Measurements from ENCODE around the gene OSBPL3. TPM values are rescaled to one million over a fixed set of nuclear protein-coding genes. Genes with fewer than 3 reads are reported as not detected.

The OSBPL3 gene
- total RNA-seq, 2 donors from 2014 or later: 3.1 to 8.2 TPM

DNA sequence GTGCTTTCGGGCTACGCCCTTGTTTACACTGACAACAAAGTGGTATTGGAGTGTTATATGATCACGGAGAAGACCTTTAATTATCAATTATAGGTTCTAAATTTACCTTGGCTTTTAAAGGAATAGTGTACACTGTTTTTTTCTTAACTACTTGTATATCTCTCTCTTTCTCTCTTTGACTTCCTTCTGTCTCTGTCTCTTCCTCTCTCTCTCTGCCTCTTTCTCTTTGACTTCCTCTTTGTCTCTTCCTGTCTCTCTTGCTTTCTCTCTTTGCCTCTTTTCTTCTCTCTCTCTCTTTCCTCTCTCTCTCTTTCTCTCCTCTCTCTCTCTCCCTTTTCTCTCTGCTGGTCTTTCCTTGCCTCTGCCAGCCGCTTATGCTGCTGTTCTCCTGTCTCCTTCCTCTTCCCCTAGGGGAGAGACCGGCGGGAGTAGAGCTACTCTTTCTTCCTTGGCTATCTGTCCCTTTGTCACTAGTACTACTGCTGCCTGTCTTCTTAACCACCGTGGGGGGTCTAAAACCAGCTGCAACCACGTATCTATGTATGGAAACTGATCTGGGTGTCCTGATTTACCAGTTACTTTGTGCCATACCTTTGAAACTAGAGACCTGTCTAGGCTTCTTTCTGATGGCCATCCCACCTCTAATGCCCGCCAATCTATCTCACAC lies 185.9 kb downstream of the OSBPL3 start:
- H3K27me3 ChIP-seq: no peaks in the 10 kb centered on the region
- no peaks in the 10 kb centered on the region for H3K36me3 ChIP-seq (replicated peaks in 1 of 2; ENCODE audit: insufficient read depth in 1 of 2, low read depth in 2 of 2)
- H3K27ac ChIP-seq: no peak overlapping the region
- ATAC-seq (no peak), DNase-seq (no peak)
- no peak overlapping the region for H3K4me3 ChIP-seq
- 67% methylated on average over 9 of the region's 9 CpGs for WGBS, 2 donors
- intact Hi-C loops (cut with DNase I): no loop called here
- no peaks in the 10 kb centered on the region for H3K4me1 ChIP-seq
- TF ChIP-seq, protein P1, sequence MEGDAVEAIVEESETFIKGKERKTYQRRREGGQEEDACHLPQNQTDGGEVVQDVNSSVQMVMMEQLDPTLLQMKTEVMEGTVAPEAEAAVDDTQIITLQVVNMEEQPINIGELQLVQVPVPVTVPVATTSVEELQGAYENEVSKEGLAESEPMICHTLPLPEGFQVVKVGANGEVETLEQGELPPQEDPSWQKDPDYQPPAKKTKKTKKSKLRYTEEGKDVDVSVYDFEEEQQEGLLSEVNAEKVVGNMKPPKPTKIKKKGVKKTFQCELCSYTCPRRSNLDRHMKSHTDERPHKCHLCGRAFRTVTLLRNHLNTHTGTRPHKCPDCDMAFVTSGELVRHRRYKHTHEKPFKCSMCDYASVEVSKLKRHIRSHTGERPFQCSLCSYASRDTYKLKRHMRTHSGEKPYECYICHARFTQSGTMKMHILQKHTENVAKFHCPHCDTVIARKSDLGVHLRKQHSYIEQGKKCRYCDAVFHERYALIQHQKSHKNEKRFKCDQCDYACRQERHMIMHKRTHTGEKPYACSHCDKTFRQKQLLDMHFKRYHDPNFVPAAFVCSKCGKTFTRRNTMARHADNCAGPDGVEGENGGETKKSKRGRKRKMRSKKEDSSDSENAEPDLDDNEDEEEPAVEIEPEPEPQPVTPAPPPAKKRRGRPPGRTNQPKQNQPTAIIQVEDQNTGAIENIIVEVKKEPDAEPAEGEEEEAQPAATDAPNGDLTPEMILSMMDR (IDR thresholded peaks at IDR 0.05): no peak
- no peak for TF ChIP-seq POLR2A (IDR thresholded peaks at IDR 0.05)
- H3K9me3 ChIP-seq: no peaks in the 10 kb centered on the region

DNA sequence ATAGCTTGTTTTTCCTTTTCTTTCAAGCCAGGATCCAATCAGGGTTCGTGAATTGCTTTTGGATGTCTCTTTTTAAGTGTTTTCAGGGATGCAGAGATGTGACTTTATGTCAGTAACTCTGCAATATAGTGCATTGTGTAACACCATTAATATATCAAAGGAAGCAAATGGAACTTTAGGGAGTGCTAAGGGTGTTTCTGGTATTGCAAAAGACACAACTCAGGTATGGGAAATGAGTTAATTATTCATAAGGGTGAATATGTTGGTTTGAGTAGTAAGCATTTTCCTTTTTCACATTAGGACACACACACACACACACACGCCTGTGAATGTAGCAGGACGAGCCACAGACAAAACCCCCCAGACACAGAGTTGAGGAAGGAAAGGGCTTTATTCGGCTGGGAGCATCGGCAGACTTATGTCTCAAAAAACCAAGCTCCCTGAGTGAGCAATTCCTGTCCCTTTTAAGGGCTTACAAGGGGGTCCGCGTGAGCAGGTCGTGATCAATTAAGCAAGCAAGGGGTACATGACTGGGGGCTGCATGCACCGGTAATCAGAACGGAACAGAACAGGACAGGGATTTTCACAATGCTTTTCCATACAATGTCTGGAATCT lies 190.9 kb downstream of the OSBPL3 start:
- Histone ChIP-seq H3K9me3 (no peaks in the 10 kb centered on the region), H3K27me3 (no peaks in the 10 kb centered on the region), H3K4me3 (no peak overlapping the region), H3K27ac (no peak overlapping the region), H3K36me3 (replicated peaks in 1 of 2; ENCODE audit: insufficient read depth in 1 of 2, low read depth in 2 of 2) (no peaks in the 10 kb centered on the region), H3K4me1 (no peaks in the 10 kb centered on the region)
- TF ChIP-seq POLR2A (IDR thresholded peaks at IDR 0.05): no peak
- DNase-seq (no peak), ATAC-seq (no peak)
- WGBS, 2 donors: 84 to 88% methylated on average over 8 to 10 of the region's 10 CpGs
- intact Hi-C loops (cut with DNase I): no loop called here

DNA sequence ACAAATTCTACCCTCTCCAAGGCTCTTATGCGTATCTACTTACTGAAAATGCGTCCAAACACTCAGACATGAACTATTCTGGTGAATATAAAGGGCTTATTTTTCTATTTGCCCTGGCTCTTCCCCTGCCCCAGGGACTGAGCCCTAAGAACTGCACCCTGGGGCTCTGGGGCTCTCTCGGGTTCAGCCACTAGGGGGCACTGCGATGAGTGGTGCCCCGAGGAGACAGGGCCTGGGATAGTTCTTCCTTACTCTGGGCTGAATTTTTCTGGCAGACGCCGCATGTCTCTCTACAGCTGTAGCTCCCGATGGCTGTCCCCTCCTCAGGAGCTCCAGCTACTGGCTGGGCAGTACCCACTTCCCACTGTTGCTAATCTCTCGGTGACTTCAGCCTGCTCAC lies 191.9 kb downstream of the OSBPL3 start:
- ATAC-seq (no peak), DNase-seq (no peak)
- H3K27ac ChIP-seq: no peak overlapping the region
- 90 to 93% methylated on average over 9 of the region's 9 CpGs for WGBS, 2 donors
- H3K4me1 ChIP-seq: no peaks in the 10 kb centered on the region
- no peaks in the 10 kb centered on the region for H3K9me3 ChIP-seq
- intact Hi-C loops (cut with DNase I): no loop called here
- no peaks in the 10 kb centered on the region for H3K27me3 ChIP-seq
- TF ChIP-seq, protein P1 (IDR thresholded peaks at IDR 0.05): no peak
- no peak for TF ChIP-seq POLR2A (IDR thresholded peaks at IDR 0.05)
- no peak overlapping the region for H3K4me3 ChIP-seq
- no peaks in the 10 kb centered on the region for H3K36me3 ChIP-seq (replicated peaks in 1 of 2; ENCODE audit: insufficient read depth in 1 of 2, low read depth in 2 of 2)

GRCh38 chr7:24786941-24787340 lies 193.0 kb downstream of the OSBPL3 start:
- Histone ChIP-seq H3K9me3 (no peaks in the 10 kb centered on the region), H3K36me3 (replicated peaks in 1 of 2; ENCODE audit: insufficient read depth in 1 of 2, low read depth in 2 of 2) (no peaks in the 10 kb centered on the region), H3K4me3 (no peak overlapping the region), H3K4me1 (no peaks in the 10 kb centered on the region), H3K27ac (peak overlapping the region in 1 of 4 donors; percentile 34), H3K27me3 (no peaks in the 10 kb centered on the region)
- WGBS, 2 donors: 75 to 79% methylated on average over 5 of the region's 5 CpGs
- DNase-seq: peak in 1 of 4 donors; percentile 62
- TF ChIP-seq, protein P1 (IDR thresholded peaks at IDR 0.05): no peak
- no peak for TF ChIP-seq POLR2A (IDR thresholded peaks at IDR 0.05)
- intact Hi-C loops (cut with DNase I): no loop called here
- ATAC-seq: no peak

GRCh38 chr7:24786306-24786705 lies 193.7 kb downstream of the OSBPL3 start:
- intact Hi-C loops (cut with DNase I): no loop called here
- Histone ChIP-seq H3K36me3 (replicated peaks in 1 of 2; ENCODE audit: insufficient read depth in 1 of 2, low read depth in 2 of 2) (no peaks in the 10 kb centered on the region), H3K9me3 (no peaks in the 10 kb centered on the region), H3K27me3 (no peaks in the 10 kb centered on the region), H3K4me1 (no peaks in the 10 kb centered on the region), H3K4me3 (no peak overlapping the region), H3K27ac (no peak overlapping the region)
- 71 to 82% methylated on average over 4 of the region's 4 CpGs for WGBS, 2 donors
- TF ChIP-seq, protein P1 (IDR thresholded peaks at IDR 0.05): no peak
- DNase-seq (no peak), ATAC-seq (no peak)

Measured in body of pancreas (tissue), 4 donors.